ENCODE measurements around the gene DENND4A.
"Not testable (repeated sequence)": the region's sequence is repeated elsewhere in the genome, so short reads cannot be mapped to it uniquely, and the experiment has no call there.

Gene DENND4A

GRCh38 chr15:65738649-65739048, 53.4 kb downstream of the DENND4A start:
- Histone ChIP-seq H3K79me2 (ENCODE audit: insufficient read depth, low read length) (no peaks in the 10 kb centered on the region), H3K36me3 (ENCODE audit: insufficient read depth, low read length) (peaks cover 5% of the 10 kb centered on the region; the same call in 1 of the 2 replicates), H3K4me3 (ENCODE audit: low read depth in 1 of 2, low read length in 2 of 2) (no peak overlapping the region), H3K9ac (ENCODE audit: low read depth, low read length) (no peak overlapping the region), H3K27me3 (ENCODE audit: insufficient read depth, low read length, poor library complexity) (no peaks in the 10 kb centered on the region), H3K9me3 (ENCODE audit: insufficient read depth, low read length, severe bottlenecking) (no peaks in the 10 kb centered on the region), H2AFZ (ENCODE audit: low read depth, low read length) (no peak overlapping the region), H4K20me1 (ENCODE audit: insufficient read depth, low read length) (no peaks in the 10 kb centered on the region), H3K4me1 (ENCODE audit: insufficient read depth, low read length) (no peaks in the 10 kb centered on the region), H3K27ac (ENCODE audit: low read length) (no peak overlapping the region), H3K4me2 (ENCODE audit: insufficient read depth, low read length) (no peak overlapping the region)
- DNase-seq (no peak), ATAC-seq (ENCODE audit: insufficient read depth, low read depth) (no peak)
- no peak for TF ChIP-seq EZH2 (IDR thresholded peaks at IDR 0.05; ENCODE audit: borderline replicate concordance, low read depth, low read length, severe bottlenecking)

GRCh38 chr15:65733599-65733998, 58.5 kb downstream of the DENND4A start:
- not testable (repeated sequence) for H3K79me2 ChIP-seq (ENCODE audit: insufficient read depth, low read length); H3K36me3 ChIP-seq (ENCODE audit: insufficient read depth, low read length); H3K4me1 ChIP-seq (ENCODE audit: insufficient read depth, low read length); H3K27me3 ChIP-seq (ENCODE audit: insufficient read depth, low read length, poor library complexity); H3K9me3 ChIP-seq (ENCODE audit: insufficient read depth, low read length, severe bottlenecking); H3K27ac ChIP-seq (ENCODE audit: low read length); H4K20me1 ChIP-seq (ENCODE audit: insufficient read depth, low read length); DNase-seq; ATAC-seq (ENCODE audit: insufficient read depth, low read depth); H3K4me2 ChIP-seq (ENCODE audit: insufficient read depth, low read length); H3K4me3 ChIP-seq (ENCODE audit: low read depth in 1 of 2, low read length in 2 of 2); H2AFZ ChIP-seq (ENCODE audit: low read depth, low read length); H3K9ac ChIP-seq (ENCODE audit: low read depth, low read length)

- Histone ChIP-seq H3K9me3 (ENCODE audit: insufficient read depth, low read length, severe bottlenecking) (no peaks in the 10 kb centered on the region), H3K4me1 (ENCODE audit: insufficient read depth, low read length) (no peaks in the 10 kb centered on the region), H2AFZ (ENCODE audit: low read depth, low read length) (no peak overlapping the region), H3K27ac (ENCODE audit: low read length) (no peak overlapping the region), H3K9ac (ENCODE audit: low read depth, low read length) (no peak overlapping the region), H3K79me2 (ENCODE audit: insufficient read depth, low read length) (no peaks in the 10 kb centered on the region), H3K36me3 (ENCODE audit: insufficient read depth, low read length) (peaks cover 5% of the 10 kb centered on the region; the same call in 1 of the 2 replicates), H4K20me1 (ENCODE audit: insufficient read depth, low read length) (no peaks in the 10 kb centered on the region), H3K4me2 (ENCODE audit: insufficient read depth, low read length) (no peak overlapping the region), H3K27me3 (ENCODE audit: insufficient read depth, low read length, poor library complexity) (no peaks in the 10 kb centered on the region), H3K4me3 (ENCODE audit: low read depth in 1 of 2, low read length in 2 of 2) (no peak overlapping the region)
- TF ChIP-seq EZH2 (IDR thresholded peaks at IDR 0.05; ENCODE audit: borderline replicate concordance, low read depth, low read length, severe bottlenecking) (no peak), CTCF (IDR thresholded peaks at IDR 0.05; ENCODE audit: borderline replicate concordance, extremely low read depth, low read length, poor library complexity, severe bottlenecking) (no peak)
- DNase-seq, result no peak
- no peak for ATAC-seq (ENCODE audit: insufficient read depth, low read depth)
Observed at GRCh38 chr15:65732698-65733097, 59.4 kb downstream of the DENND4A start.

GRCh38 chr15:65731926-65732325, 60.2 kb downstream of the DENND4A start:
- no peak for DNase-seq
- no peak for ATAC-seq (ENCODE audit: insufficient read depth, low read depth)
- no peak overlapping the region for H3K4me2 ChIP-seq (ENCODE audit: insufficient read depth, low read length)
- no peak overlapping the region for H3K4me3 ChIP-seq (ENCODE audit: low read depth in 1 of 2, low read length in 2 of 2)
- peaks cover 3% of the 10 kb centered on the region; the same call in 1 of the 2 replicates for H3K36me3 ChIP-seq (ENCODE audit: insufficient read depth, low read length)
- no peak overlapping the region for H3K9ac ChIP-seq (ENCODE audit: low read depth, low read length)
- H3K79me2 ChIP-seq (ENCODE audit: insufficient read depth, low read length), result no peaks in the 10 kb centered on the region
- H2AFZ ChIP-seq (ENCODE audit: low read depth, low read length), result no peak overlapping the region
- H3K27ac ChIP-seq (ENCODE audit: low read length), result no peak overlapping the region
- H3K9me3 ChIP-seq (ENCODE audit: insufficient read depth, low read length, severe bottlenecking), result no peaks in the 10 kb centered on the region
- no peak for TF ChIP-seq EZH2 (IDR thresholded peaks at IDR 0.05; ENCODE audit: borderline replicate concordance, low read depth, low read length, severe bottlenecking)
- H3K4me1 ChIP-seq (ENCODE audit: insufficient read depth, low read length), result no peaks in the 10 kb centered on the region
- H3K27me3 ChIP-seq (ENCODE audit: insufficient read depth, low read length, poor library complexity), result no peaks in the 10 kb centered on the region
- H4K20me1 ChIP-seq (ENCODE audit: insufficient read depth, low read length), result no peaks in the 10 kb centered on the region

- H3K79me2 ChIP-seq (ENCODE audit: insufficient read depth, low read length), result no peaks in the 10 kb centered on the region
- no peaks in the 10 kb centered on the region for H3K27me3 ChIP-seq (ENCODE audit: insufficient read depth, low read length, poor library complexity)
- ATAC-seq (ENCODE audit: insufficient read depth, low read depth) (no peak), DNase-seq (no peak)
- H3K4me1 ChIP-seq (ENCODE audit: insufficient read depth, low read length), result no peaks in the 10 kb centered on the region
- H3K4me2 ChIP-seq (ENCODE audit: insufficient read depth, low read length), result no peak overlapping the region
- H3K9ac ChIP-seq (ENCODE audit: low read depth, low read length), result no peak overlapping the region
- H3K9me3 ChIP-seq (ENCODE audit: insufficient read depth, low read length, severe bottlenecking), result no peaks in the 10 kb centered on the region
- H4K20me1 ChIP-seq (ENCODE audit: insufficient read depth, low read length), result no peaks in the 10 kb centered on the region
- no peak for TF ChIP-seq CTCF (IDR thresholded peaks at IDR 0.05; ENCODE audit: borderline replicate concordance, extremely low read depth, low read length, poor library complexity, severe bottlenecking)
- no peak overlapping the region for H3K4me3 ChIP-seq (ENCODE audit: low read depth in 1 of 2, low read length in 2 of 2)
- no peak overlapping the region for H2AFZ ChIP-seq (ENCODE audit: low read depth, low read length)
- 0 out of 2 replicates have a peak, but pooled peaks cover 3% of the 10 kb centered on the region for H3K36me3 ChIP-seq (ENCODE audit: insufficient read depth, low read length)
- no peak overlapping the region for H3K27ac ChIP-seq (ENCODE audit: low read length)
Observed at GRCh38 chr15:65730549-65731172, 61.4 kb downstream of the DENND4A start.
